Ishikawa (cell line): ENCODE results near the gene HOGA1.

Source experiments
- CREB1 ChIP-seq: IDR thresholded peaks from 2 replicates; pipeline ENCODE4 v1.6.1; 2012; ENCODE audit warnings: low read depth
- EGR1 ChIP-seq: IDR thresholded peaks from 2 replicates; pipeline ENCODE4 v1.6.1; 2012
- EP300 ChIP-seq: IDR thresholded peaks from 2 replicates; pipeline ENCODE4 v1.6.1; 2012; ENCODE audit warnings: borderline replicate concordance
- NFIC ChIP-seq: IDR thresholded peaks from 2 replicates; pipeline ENCODE4 v1.6.1; 2012
- TAF1 ChIP-seq: IDR thresholded peaks from 2 replicates; pipeline ENCODE4 v1.6.1; 2012; ENCODE audit warnings: low read depth, mild to moderate bottlenecking
- TEAD4 ChIP-seq: IDR thresholded peaks from 2 replicates; pipeline ENCODE4 v1.6.1; 2012
- USF1 ChIP-seq: IDR thresholded peaks from 2 replicates; pipeline ENCODE4 v1.6.1; 2012
- YY1 ChIP-seq: IDR thresholded peaks from 2 replicates; pipeline ENCODE4 v1.6.1; 2012; ENCODE audit warnings: low read depth

GRCh38 chr10:97587183-97587582, 3.0 kb downstream of the HOGA1 start:
- TF ChIP-seq TEAD4 = no peak
- no peak for TF ChIP-seq TAF1
- no peak for TF ChIP-seq EGR1
- no peak for TF ChIP-seq EP300
- TF ChIP-seq YY1 = no peak
- TF ChIP-seq USF1 = no peak
- TF ChIP-seq CREB1 = no peak
- no peak for TF ChIP-seq NFIC
